GM19351 (cell line): ENCODE data around the gene ANKHD1.
A peak's percentile ranks its signal among the peaks of the same experiment; 100 is the strongest.
"Not testable (repeated sequence)": the region's sequence is repeated elsewhere in the genome, so short reads cannot be mapped to it uniquely, and the experiment has no call there.

Experiments
- ATAC-seq: cut with Tn5 transposase; IDR thresholded peaks from one replicate; pipeline ENCODE4 v1.9.1; 2021; ENCODE audit warnings: mild to moderate bottlenecking, moderate library complexity; ENCODE audit not compliant: unreplicated experiment

ANKHD1 gene

DNA sequence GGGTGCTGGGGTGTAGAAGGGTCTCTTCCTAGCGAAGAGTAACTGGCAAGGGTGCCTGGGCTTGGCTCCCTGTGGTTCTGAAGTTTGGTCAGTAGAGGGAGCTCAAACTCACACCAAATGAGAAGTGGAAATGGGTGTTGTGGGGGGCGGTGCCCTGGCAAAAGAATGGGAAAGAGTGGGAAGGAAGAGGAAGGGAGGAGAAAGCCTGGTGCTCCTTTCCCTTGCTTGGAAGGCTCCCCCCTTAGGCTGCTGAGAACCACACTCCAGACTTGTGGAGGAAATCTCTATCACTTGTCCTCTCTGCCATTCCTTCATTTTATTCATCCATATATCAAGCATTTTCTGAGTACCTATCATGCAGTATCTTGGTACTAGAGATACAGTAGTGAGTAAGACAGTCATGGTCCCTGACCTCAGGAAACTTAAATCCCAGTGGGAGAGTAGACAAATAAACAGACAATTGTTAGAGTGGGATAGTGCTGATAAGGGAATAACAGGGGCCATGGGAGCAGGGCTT is 28.6 kb upstream of the ANKHD1 start:
- ATAC-seq: peak; percentile 62

DNA sequence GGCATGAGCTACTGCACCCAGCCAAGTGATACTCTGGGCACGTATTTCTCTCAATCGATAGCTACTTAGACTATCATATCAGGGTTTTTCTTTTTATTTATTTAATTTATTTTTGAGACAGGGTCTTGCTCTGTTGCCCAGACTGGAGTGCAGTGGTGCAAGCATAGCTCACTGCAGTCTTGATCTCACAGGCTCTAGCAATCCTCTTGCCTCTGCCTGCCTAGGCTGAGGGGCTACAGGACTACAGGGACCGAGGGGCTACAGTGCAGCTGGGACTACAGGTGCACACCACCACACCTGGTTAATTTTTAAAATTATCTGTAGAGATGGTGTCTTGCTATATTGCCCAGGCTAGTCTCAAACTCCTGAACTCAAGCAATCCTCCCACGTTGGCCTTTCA is 20.3 kb upstream of the ANKHD1 start:
- no peak for ATAC-seq

DNA sequence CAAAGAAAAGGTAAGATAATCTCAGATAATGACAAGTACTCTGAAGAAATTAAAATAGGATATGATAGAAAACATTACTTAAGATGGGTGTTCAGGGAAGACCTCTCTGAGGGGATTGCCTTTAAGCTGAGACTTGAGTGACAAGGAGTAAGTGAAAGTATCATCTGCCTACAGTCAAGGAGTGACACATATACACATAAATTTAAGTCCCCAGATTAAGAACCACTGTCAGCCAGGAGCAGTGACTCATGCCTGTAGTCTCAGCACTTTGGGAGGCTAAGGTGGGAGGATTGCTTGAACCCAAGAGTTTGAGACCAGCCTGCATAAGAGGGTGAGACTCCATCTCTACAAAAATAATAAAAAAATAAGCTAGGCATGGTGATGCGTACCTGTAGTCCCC is 19.7 kb upstream of the ANKHD1 start:
- peak; percentile 54 for ATAC-seq

DNA sequence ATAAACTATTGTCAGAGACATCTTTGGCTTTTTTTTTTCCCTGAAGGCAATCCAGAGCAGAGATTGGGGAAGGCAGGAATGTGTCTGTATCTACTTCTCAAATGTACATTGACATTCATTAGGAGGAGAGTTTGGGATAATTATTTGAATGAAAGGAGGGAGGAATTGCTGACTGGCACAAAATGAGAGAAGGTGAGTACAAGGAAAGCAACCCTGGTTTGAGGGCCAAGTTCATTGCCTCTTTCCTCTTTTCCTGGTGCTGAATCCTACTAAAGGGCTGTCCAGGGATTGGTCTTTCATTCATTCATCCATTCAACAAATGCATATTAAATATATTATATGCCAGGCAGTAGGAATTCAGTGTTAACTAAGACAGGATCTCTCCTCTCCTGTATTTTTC is 18.8 kb upstream of the ANKHD1 start:
- no peak for ATAC-seq

DNA sequence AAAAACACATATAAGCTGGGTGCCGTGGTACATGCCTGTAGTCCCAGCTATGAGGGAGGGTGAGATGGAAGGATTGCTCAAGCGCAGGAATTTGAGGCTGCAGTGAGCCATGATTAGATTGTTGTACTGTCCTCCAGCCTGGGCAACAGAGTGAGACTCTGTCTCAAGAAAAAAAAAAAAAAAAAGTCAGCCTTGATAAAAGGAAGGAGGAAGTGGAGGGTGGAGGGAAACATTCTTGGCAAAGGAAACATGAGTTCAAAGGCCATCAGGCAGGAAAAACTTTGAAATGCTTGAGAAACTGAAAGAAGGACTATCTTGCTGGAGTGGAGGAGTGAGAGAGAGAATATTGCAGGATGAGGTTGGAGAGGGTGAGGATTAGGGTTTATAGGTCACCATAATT is 18.3 kb upstream of the ANKHD1 start:
- ATAC-seq: no peak

DNA sequence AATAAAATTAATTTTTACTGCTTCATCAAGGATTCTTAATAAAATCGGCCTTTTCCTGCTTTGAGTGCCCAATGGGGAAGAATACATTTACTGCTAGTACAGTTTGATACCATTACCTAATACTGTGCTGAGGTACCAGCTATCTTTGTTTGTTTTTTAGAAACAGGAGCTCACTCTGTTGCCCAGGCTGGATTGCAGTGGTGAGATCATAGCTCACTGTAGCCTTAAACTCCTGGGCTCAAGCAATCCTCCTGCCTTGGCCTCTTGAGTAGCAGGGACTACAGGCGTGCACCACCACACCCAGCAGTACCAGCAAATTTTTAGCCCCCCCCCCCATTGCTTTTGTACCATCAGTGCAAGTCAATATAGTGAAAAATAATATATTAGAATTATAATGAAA is 13.6 kb upstream of the ANKHD1 start:
- ATAC-seq: no peak

DNA sequence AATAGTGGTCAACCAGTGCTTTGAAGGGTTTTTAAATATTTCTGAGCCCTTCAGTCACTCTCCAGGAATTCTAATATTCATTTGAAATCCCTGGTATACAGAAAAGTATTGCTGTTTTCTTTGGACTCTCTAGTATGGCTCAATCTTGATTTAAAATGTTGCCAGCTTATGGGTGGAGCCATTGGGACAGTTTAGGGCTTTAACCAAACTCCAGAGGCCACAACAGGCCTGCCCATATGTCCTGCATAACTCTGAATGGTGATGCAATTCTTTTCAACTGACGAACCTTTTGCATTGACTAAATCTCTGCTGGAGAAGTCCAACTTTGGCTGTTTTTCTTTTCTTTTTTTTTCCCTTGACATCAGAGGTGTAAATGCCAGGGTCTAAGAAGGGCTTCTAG is 10.3 kb upstream of the ANKHD1 start:
- no peak for ATAC-seq

DNA sequence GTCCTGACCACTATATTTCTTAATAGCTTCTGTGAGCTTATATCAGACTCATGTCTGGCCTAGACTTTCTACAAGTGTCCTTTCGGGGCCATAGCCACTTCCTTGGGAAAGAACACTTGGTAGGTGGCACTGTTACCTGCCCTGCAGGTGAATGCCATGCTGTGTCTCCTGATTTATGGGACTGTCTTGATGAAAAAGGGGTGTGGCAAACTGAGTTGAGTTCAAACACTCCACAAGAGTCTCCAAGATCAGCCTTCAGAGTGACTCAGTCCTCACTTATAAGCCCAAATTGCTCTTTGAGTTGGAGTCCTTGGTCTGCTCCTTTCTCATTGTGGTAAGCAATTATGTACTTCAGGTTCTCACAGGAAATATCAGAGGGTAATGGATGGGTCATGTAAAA is 9.9 kb upstream of the ANKHD1 start:
- ATAC-seq: no peak

DNA sequence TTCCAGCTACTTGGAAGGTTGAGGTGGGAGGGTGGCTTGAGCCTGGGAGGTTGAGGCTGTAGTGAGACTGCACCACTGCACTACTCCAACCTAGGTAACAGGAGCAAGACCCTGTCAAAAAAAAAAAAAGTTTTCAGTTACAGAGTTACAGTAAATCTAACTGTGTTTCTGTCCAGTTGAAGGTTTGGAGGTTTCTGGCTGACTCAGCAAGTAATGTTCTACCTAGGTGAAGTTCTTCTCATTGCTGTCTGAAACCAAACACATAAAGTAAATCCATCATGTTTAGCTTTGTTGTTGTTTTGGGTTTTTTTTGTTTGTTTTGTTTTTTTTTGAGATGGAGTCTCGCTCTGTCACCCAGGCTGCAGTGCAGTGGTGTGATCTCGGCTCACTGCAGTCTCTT is 7.9 kb upstream of the ANKHD1 start:
- no peak for ATAC-seq

DNA sequence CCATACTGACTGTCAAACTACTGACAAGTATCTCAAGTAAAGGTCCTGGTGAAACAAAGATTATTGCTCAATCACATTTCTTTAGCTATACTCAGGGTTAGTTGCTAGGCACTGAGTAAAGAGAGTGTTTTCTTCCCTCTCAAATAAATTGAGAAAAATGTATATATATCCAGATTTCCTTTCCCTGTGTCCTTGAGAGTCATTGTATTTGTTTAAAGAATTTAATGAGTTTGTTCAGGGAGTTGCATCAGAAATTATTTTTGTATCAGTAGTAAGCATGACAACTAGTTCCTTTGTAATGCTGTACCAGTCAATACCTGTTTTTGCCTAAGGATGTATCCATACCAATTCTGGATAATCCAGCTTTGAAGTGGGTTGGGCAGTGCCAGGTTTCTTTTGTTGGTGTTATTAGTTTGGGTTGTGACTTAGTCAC is 3.2 kb upstream of the ANKHD1 start:
- ATAC-seq: no peak

DNA sequence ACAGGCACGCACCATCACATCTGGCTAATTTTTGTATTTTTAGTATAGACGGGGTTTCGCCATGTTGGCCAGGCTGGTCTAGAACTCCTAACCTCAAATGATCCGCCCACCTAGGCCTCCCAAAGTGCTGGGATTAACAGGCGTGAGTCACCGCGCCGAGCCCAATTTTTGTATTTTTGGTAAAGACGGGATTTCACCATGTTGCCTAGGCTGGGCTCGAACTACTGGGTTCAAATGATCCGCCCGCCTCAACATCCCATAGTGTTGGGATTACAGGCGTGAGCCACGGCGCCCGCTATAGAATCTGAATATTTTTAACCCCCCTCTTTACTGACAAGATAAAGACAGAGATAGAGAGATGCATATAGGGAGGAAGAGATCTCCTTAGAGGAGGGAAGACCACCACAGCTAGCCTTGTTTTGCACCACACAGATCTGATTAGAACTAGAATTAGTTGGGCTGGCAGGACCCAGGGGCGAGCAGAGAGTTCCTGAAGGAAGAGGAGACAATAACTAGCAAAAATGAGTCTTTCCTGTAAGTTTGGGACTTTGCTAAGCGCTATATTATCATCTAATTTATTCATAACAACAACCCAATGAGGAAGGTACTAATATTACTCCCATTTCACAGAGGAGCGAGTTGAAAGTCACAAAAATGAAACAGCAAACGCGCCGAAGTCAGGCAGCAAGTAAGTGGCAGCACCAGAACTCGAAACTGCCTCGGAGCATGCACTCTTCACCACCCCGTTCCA is 1.5 kb upstream of the ANKHD1 start:
- ATAC-seq: no peak

DNA sequence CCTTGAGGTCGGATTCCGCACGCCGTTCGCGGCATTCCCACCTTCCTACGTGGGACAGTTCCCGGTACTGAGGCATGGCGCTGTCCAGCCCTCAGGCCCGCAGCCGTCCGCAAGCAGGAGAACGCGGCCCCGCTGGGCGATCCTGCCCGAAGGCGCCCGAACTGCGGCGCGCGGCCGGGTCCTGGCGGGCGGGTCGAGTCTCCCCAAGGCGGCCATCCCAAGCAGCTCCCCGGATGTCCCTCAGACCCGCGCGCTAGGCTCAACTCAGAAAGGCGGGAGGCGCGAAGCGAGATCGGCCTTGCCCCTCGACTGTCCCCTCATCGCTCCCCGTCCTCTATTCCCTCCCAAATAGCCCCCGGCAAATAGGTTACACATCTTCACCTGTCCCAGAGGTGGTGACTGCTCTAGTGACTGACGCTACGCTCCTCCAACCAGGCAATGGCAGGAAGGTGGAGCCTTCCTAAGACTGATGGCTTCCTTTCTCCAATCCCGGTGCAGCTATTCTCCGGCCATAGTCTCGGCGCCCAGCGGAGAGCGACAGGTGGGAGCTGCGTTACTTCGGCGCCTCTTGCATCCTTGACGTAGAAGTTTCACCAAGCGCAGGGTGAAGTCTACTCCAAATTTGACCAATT is 787 bp upstream of the ANKHD1 start:
- ATAC-seq: peak; percentile 61

DNA sequence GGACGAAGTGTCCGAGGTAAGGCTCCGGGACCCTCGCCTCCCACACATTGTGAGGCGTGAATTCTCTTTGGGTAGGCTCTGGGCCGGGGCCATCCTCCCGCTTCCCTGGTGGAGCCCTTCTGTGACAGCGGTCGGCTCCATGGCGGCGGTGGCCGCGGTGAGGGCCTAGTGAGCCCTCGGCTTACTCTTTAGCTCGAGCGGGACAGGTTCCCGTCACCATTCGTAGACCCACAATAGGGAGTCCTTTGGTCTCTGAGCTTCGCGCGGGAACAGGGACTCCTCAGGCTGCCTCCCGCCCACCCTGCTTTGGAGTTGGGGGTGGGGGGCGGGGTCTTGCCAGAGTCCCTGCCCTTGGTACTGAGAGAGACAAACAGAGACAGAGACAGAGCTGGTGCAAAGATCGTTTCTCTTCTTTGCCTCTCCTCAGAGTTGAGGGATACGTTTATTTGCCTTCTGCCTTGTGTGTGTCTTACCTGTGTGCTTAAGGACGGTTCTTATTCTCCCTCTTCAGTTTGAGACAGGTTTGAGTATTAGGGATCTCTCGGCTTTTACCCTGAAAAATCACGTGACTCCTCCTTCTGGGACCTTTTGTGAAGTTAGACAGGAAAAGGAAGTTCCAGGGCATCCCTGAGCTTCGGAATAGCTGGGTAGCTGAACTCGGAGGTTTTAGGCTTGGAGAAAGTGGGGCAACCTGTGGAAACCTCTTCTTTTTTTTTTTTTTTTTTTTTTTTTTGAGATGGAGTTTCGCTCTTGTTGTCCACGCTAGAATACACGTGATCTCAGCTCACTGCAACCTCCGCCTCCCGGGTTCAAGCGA is 833 bp downstream of the ANKHD1 start:
- ATAC-seq: peak; percentile 1

DNA sequence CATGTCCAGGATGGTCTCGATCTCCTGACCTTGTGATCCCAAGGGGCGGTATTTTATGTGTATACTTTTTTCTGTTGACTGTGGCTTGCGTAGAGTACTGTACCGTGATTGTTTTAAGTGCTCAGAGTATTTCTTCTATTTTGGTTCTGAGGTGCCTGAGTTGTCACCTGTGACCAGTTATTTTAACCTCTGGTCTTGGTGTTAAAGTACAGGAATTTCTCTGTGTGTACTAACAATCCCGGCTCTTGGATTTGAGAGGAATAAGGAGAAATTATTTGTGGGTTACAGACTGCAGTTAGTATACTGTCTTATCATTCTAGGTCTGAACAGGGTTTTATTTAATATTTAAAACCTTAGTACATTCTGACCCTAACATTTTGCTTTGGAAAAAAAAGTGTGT is 2.0 kb downstream of the ANKHD1 start:
- no peak for ATAC-seq

DNA sequence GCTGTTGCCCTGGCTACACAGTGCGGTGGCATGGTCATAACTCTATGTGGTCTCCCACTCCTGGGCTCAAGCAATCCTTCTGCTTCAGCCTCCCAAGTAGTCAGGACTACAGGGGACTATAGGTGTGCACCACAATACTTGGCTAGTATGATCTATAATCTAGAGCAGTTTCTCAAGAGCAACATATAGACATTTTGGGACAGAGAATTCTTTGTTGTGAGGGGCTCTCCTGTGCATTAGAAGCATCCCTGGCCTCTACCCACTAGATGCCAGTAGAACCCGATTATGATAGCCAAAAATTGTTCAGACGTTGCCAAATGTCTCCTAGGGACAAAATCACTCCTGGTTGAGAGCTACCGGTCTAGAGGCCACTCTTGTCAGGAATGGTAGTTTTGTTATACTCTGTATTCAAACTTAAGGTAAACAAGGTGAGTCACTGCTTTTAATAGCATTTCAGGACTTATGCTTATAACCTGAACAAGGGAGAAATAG is 7.2 kb downstream of the ANKHD1 start:
- no peak for ATAC-seq

DNA sequence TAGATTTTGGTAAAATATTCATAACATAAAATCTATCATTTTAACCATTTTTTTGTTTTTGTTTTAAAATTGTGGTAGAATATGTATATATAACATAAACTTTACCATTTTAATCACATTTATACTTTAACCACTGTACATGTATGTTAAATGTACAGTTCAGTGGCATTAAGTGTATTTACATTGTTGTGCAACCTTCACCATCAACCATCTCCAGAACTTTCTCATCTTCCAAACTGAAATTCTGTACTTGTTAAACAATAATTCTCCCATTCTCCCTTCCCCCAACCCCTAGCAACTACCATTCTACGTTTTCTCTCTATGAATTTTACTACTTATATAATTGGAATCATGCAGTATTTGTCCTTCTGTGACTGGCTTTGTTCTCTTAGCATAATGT is 11.6 kb downstream of the ANKHD1 start:
- ATAC-seq: no peak

DNA sequence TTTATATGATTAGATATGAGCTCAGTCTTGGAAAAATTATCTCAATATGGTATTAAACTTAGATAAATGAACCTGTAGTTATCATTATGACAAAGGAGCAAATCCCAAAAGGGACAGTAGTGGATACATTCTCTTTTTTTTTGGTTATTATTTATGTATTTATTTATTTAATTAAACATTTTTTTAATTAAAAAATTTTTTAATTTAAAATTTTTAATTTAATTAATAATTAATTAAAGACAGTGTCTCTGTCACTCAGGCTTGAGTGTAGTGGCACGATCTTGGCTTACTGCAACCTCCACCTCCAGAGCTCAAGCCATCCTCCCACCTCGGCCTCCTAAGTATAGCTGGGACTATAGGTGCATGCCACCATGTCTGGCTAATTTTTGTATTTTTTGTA is 15.6 kb downstream of the ANKHD1 start:
- ATAC-seq: no peak

DNA sequence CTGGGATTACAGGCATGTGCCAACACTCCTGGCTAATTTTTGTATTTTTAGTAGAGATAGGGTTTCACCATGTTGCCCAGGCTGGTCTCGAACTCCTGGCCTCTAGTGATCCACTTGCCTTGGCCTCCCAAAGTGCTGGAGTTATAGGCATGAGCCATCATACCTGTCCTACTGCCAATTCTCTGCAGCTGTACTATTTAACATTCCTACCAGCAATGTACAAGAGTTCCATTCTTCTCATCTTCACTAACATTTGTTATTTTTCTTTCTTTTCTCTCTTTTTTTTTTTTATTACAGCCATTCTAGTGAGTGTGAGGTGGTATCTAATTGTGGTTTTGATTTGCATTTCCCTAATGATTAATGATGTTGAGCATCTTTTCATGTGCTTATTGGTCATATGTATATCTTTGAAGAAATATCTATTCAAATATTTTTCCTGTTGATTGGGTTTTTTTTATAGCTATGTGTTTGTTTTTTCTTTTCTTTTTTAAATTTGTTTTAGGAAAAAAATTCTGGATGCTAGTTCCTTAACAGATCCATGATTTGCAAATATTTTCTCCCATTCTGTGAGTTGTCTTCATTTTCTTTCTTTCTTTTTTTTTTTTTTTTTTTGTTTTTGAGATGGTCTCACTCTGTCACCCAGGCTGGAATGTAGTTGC is 17.4 kb downstream of the ANKHD1 start:
- no peak for ATAC-seq

DNA sequence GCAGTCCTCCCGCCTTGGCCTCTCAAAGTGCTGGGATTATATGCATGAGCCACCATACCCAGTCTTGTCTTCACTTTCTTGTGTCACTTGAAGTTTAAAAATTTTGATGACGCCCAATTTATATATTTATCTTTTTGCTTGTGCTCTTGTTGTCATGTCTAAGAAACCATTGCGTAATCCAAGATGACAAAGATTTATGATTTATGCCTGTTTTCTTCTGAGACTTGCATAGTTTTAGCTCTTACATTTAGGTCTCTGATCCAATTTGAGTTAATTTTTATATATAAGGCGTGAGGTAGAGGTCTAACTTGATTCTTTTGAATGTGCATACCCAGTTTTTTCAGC is 18.6 kb downstream of the ANKHD1 start:
- ATAC-seq: no peak

DNA sequence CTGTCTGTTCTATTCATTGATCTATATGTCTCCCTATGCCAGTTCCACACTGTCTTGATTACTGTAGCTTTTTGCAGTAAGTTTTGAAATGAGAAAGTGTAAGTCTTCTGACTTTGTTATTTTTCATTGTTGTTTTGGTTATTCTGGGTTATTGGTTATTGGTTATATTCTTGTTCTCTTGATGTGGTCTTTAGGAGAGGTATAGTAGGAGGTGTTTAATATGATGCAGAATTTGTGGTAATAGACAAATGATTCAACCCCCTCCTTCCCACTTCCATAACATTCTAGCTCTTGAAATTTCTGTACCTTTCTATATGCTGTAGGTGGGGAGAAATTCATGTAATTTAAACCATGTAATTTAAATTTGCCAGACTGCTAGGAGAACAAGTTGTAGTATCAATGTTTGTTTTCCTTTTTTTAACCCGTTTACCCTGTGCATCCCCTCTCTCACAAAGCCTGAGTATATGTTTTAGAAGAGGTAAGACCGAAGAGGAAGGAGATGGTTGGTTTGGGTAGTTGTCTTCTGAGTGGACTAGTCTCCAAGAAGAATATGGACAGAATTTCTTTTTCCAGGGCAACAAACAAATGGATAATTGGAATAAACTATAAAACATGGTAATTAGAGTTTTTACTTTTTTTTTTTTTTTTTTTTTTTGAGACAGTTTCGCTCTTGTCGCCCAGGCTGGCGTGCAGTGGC is 19.2 kb downstream of the ANKHD1 start:
- no peak for ATAC-seq

DNA sequence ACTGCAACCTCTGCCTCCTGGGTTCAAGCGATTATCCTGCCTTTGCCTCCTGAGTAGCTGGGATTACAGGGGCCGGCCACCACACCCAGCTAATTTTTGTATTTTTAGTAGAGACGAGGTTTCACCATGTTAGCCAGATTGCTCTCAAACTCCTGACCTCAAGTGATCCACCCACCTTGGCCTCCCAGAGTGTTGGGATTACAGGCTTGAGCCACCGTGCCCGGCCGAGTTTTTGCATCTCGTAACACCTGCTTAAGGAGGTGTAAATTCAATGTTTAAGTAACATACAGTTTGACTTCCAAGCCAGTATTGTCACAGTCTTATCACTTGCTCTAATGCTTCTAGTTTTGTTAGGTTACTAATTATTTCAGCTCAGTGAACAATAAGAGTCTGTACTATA is 19.7 kb downstream of the ANKHD1 start:
- ATAC-seq: not testable (repeated sequence)
